AG04450 (cell line): ENCODE data around the gene PDZD7. TPM values are rescaled to one million over a fixed set of nuclear protein-coding genes. Genes with fewer than 3 reads are reported as not detected.
A peak's percentile ranks its signal among the peaks of the same experiment; 100 is the strongest.

Source experiments
- CTCF ChIA-PET: fragments of 300-600, 350-600 bp; formaldehyde crosslinking; extraction: SDS; loops from one replicate; lab custom pipeline; 2022; ENCODE audit warnings: antibody characterized with exemption, inconsistent platforms; lab: Charles Lee
- POLR2A ChIA-PET: fragments of 350-600 bp; formaldehyde crosslinking; extraction: SDS; loops from one replicate; lab custom pipeline; 2021; ENCODE audit warnings: antibody characterized with exemption, inconsistent platforms; lab: Yijun Ruan, JAX
- DNase-seq: peaks from one replicate; pipeline ENCODE4 v3.0.0-alpha.2; 2011; ENCODE audit warnings: low read depth, low spot score
- H3K27ac ChIP-seq: one replicate; pipeline ENCODE4 v1.5.1; 2012; ENCODE audit warnings: low read depth, low read length, control low read depth
- H3K27me3 ChIP-seq: one replicate; pipeline ENCODE4 v1.6.0; 2012; ENCODE audit warnings: low read length; ENCODE audit not compliant: control insufficient read depth, insufficient read depth
- H3K4me3 ChIP-seq: 2 replicates; pipeline ENCODE4 v1.5.1; 2011; ENCODE audit warnings: mild to moderate bottlenecking, low read depth, low read length, control low read depth
- H3K9me3 ChIP-seq: 2 replicates; pipeline ENCODE4 v1.5.1; 2012; ENCODE audit warnings: low read length; ENCODE audit not compliant: control insufficient read depth, insufficient read depth
- CTCF ChIP-seq: IDR thresholded peaks from 2 replicates; pipeline ENCODE4 v1.5.1; 2011; ENCODE audit warnings: low read depth, low read length, control low read depth, inconsistent platforms
- polyA plus RNA-seq: library from polyadenylated mRNA; depleted of rRNA; stranded (reverse); fragments of >200 nt; gene quantifications from 2 replicates; pipeline ENCODE4 v1.2.3, GENCODE V29; 2011

Gene PDZD7
- polyA plus RNA-seq, 1 experiment: 0.27 TPM

GRCh38 chr10:101054351-101054750 is 23.4 kb upstream of the PDZD7 start:
- ChIA-PET POLR2A (interaction anchor here (0.9 kb wide), 1 partner anchor 11 kb away, joined by 4 read pairs; no protein-coding TSS in a partner anchor), CTCF (interaction anchor here (17.3 kb wide), 1 partner anchor 10 kb away, joined by 414 read pairs; the partner anchor contains the start of gene KAZALD1)
- H3K9me3 ChIP-seq: no peaks in the 10 kb centered on the region
- no peak overlapping the region for H3K27ac ChIP-seq
- no peak overlapping the region for H3K4me3 ChIP-seq
- DNase-seq: no peak
- H3K27me3 ChIP-seq: peaks cover 6% of the 10 kb centered on the region
- no peak for TF ChIP-seq CTCF

GRCh38 chr10:101053516-101053915 is 22.6 kb upstream of the PDZD7 start:
- Histone ChIP-seq H3K4me3 (no peak overlapping the region), H3K27me3 (peaks cover 11% of the 10 kb centered on the region), H3K9me3 (no peaks in the 10 kb centered on the region), H3K27ac (no peak overlapping the region)
- no peak for DNase-seq
- ChIA-PET CTCF (interaction anchor here (4.4 to 17.3 kb wide), 2 partner anchors 11 to 89 kb away, joined by 45 to 414 read pairs; partner anchors contain the start of gene KAZALD1), POLR2A (interaction anchor here (0.9 kb wide), 1 partner anchor 10 kb away, joined by 4 read pairs; no protein-coding TSS in a partner anchor)
- no peak for TF ChIP-seq CTCF

GRCh38 chr10:101052285-101052684 is 21.4 kb upstream of the PDZD7 start:
- Histone ChIP-seq H3K4me3 (no peak overlapping the region), H3K27me3 (peaks cover 17% of the 10 kb centered on the region), H3K9me3 (no peaks in the 10 kb centered on the region; the same call in 1 of the 2 replicates), H3K27ac (peak overlapping the region; percentile 39)
- ChIA-PET POLR2A (interaction anchor here (1.2 to 1.8 kb wide), 3 partner anchors 9 to 45 kb away, joined by 4 to 16 read pairs (median 8); partner anchors contain the start of gene KAZALD1), CTCF (interaction anchor here (0.9 to 17.3 kb wide), 7 partner anchors 11 to 435 kb away, joined by 3 to 414 read pairs (median 15); partner anchors contain the start of gene KAZALD1)
- TF ChIP-seq CTCF: no peak
- no peak for DNase-seq

GRCh38 chr10:101050208-101051069 is 19.5 kb upstream of the PDZD7 start:
- Histone ChIP-seq H3K9me3 (no peaks in the 10 kb centered on the region; the same call in 1 of the 2 replicates), H3K27me3 (peaks cover 17% of the 10 kb centered on the region), H3K27ac (peak overlapping the region; percentile 11), H3K4me3 (peak overlapping the region; percentile 39)
- no peak for DNase-seq
- ChIA-PET CTCF (interaction anchor here (0.6 to 17.3 kb wide), 25 partner anchors 9 to 1281 kb away, joined by 3 to 414 read pairs (median 4); partner anchors contain the start of genes KAZALD1, PDZD7 and SFXN3), POLR2A (interaction anchor here (0.6 to 2.1 kb wide), 4 partner anchors 9 to 65 kb away, joined by 3 to 14 read pairs (median 5); partner anchors contain the start of gene KAZALD1)
- TF ChIP-seq CTCF: peak; percentile 85
